Erythroblast (primary cell): ENCODE measurements around the gene PNPLA3.

Source experiments
- GATA1 ChIP-seq: IDR thresholded peaks from 2 replicates; pipeline ENCODE4 v1.6.1; 2011; ENCODE audit warnings: low read depth, mild to moderate bottlenecking, control low read depth, low read length, moderate library complexity
- POLR2A ChIP-seq: IDR thresholded peaks from 2 replicates; pipeline ENCODE4 v1.6.1; 2011; ENCODE audit warnings: mild to moderate bottlenecking, low read length

DNA sequence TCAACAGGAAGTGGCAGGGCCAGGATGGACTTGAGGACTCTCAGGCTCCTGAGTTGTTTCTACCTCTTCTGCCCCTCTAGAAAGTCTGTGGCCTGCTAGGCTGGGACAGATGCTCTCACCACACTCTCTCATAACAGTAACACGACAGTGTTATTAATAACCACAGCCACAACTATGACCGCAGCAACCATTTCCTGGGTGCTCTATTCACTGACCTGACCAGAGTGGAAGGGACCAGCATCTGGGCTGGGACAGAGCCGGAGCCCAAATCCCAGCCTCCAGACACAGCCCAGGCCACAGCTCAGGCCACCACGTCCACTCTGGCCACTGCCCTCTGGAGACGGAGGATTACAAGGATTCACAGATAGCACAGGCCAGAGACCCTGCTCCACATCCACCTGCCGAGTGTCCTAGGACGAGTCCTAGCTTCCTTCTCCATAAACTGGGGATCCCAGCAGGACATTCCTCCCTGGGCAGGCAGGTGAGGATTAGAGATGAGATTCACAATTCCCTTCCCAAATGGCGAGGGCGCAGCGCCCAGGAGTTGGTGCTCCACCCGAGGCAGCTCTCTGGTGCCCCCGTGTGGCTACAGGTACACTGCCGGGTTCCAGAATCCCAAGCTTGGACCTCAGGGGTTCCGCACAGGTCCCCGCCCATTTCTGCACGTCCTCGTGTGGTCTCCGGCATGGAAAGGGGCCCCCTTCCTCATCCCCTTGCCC, 38.8 kb upstream of the PNPLA3 start:
- TF ChIP-seq POLR2A (no peak), GATA1 (no peak)
